ENCODE results near the gene KNSTRN. TPM values are rescaled to one million over a fixed set of nuclear protein-coding genes. Genes with fewer than 3 reads are reported as not detected.

Gene KNSTRN
- total RNA-seq, 4 donors from 2014 or later: 13.5 to 24.3 (median 18.9) TPM

- Histone ChIP-seq H3K36me3 (peaks cover 55% of the 10 kb centered on the region), H3K27ac (no peak overlapping the region), H3K4me3 (no peak overlapping the region), H3K4me1 (peaks cover 9% of the 10 kb centered on the region), H3K9me3 (no peaks in the 10 kb centered on the region), H3K27me3 (no peaks in the 10 kb centered on the region)
- 92% methylated on average over 6 of the region's 14 CpGs for WGBS
- no peak for TF ChIP-seq EP300 (IDR thresholded peaks at IDR 0.05)
- no peak for TF ChIP-seq POLR2AphosphoS5 (IDR thresholded peaks at IDR 0.05)
- DNase-seq (ENCODE audit: low spot score in 2 of 2): peak in 1 of 2 donors; percentile 45
Measured at GRCh38 chr15:40416056-40416455, 33.5 kb downstream of the KNSTRN start.

- WGBS: 96% methylated on average over 7 of the region's 10 CpGs
- TF ChIP-seq CTCF (IDR thresholded peaks at IDR 0.05): no peak
- TF ChIP-seq EP300 (IDR thresholded peaks at IDR 0.05): no peak
- no peak for TF ChIP-seq POLR2AphosphoS5 (IDR thresholded peaks at IDR 0.05)
- no peak for TF ChIP-seq POLR2A (IDR thresholded peaks at IDR 0.05)
- no peak overlapping the region for H3K4me3 ChIP-seq
Measured at GRCh38 chr15:40418126-40418525, 35.6 kb downstream of the KNSTRN start.

GRCh38 chr15:40420071-40420713 is 37.7 kb downstream of the KNSTRN start:
- Histone ChIP-seq H3K27me3 (no peaks in the 10 kb centered on the region), H3K27ac (peak overlapping the region; percentile 39), H3K4me3 (no peak overlapping the region), H3K4me1 (peaks cover 19% of the 10 kb centered on the region), H3K9me3 (no peaks in the 10 kb centered on the region), H3K36me3 (peaks cover 23% of the 10 kb centered on the region)
- no peak for DNase-seq (ENCODE audit: low spot score in 2 of 2)
- 69% methylated on average over 10 of the region's 11 CpGs for WGBS
- TF ChIP-seq EP300 (IDR thresholded peaks at IDR 0.05): no peak
- no peak for TF ChIP-seq POLR2AphosphoS5 (IDR thresholded peaks at IDR 0.05)
- TF ChIP-seq POLR2A (IDR thresholded peaks at IDR 0.05): no peak
- no peak for TF ChIP-seq CTCF (IDR thresholded peaks at IDR 0.05)

More at GRCh38 chr15:40418126-40418525, 35.6 kb downstream of the KNSTRN start:
- DNase-seq (ENCODE audit: low spot score in 2 of 2): no peak
- Histone ChIP-seq H3K36me3 (peaks cover 42% of the 10 kb centered on the region), H3K4me1 (peaks cover 19% of the 10 kb centered on the region), H3K27me3 (no peaks in the 10 kb centered on the region), H3K27ac (no peak overlapping the region), H3K9me3 (no peaks in the 10 kb centered on the region)

- Histone ChIP-seq H3K9me3 (no peaks in the 10 kb centered on the region), H3K27me3 (no peaks in the 10 kb centered on the region), H3K4me1 (peaks cover 19% of the 10 kb centered on the region), H3K27ac (peak overlapping the region; percentile 39), H3K4me3 (no peak overlapping the region), H3K36me3 (peaks cover 17% of the 10 kb centered on the region)
- DNase-seq (ENCODE audit: low spot score in 2 of 2): no peak
- TF ChIP-seq POLR2AphosphoS5 (IDR thresholded peaks at IDR 0.05): no peak
- TF ChIP-seq POLR2A (IDR thresholded peaks at IDR 0.05): no peak
- no peak for TF ChIP-seq CTCF (IDR thresholded peaks at IDR 0.05)
- TF ChIP-seq EP300 (IDR thresholded peaks at IDR 0.05): no peak
- 48% methylated on average over 3 of the region's 3 CpGs for WGBS
Measured at GRCh38 chr15:40420793-40421192, 38.3 kb downstream of the KNSTRN start.

- Histone ChIP-seq H3K4me3 (no peak overlapping the region), H3K36me3 (peaks cover 9% of the 10 kb centered on the region), H3K27ac (peak overlapping the region; percentile 39), H3K4me1 (peaks cover 19% of the 10 kb centered on the region), H3K9me3 (no peaks in the 10 kb centered on the region), H3K27me3 (no peaks in the 10 kb centered on the region)
- TF ChIP-seq CTCF (IDR thresholded peaks at IDR 0.05): peak; percentile 90 to 92
- TF ChIP-seq POLR2A (IDR thresholded peaks at IDR 0.05): no peak
- DNase-seq (ENCODE audit: low spot score in 2 of 2): peak; percentile 83 to 86
- WGBS: 22% methylated on average over 14 of the region's 31 CpGs
Measured at GRCh38 chr15:40421246-40422157, 39.0 kb downstream of the KNSTRN start.

Measured in suprapubic skin (tissue), 4 donors.